PC-3 (cell line): ENCODE data around the gene SLC6A17. TPM values are rescaled to one million over a fixed set of nuclear protein-coding genes. Genes with fewer than 3 reads are reported as not detected.

Experiments used
- ATAC-seq: fragments of 200-7000 bp; cut with Tn5 transposase; 2 replicates; pipeline ENCODE4 v1.9.1; 2020; ENCODE audit warnings: mild to moderate bottlenecking, moderate library complexity
- BruUV-seq: library from RNA; stranded (reverse); fragments of 400-500 nt; replicated peaks from 2 replicates; lab custom pipeline; 2021; lab: Mats Ljungman, UMichigan
- CTCF ChIA-PET: fragments of 300-600 bp; sonication (Branson Sonifier 250); formaldehyde crosslinking; loops from one replicate; lab custom pipeline; 2022; ENCODE audit warnings: antibody characterized with exemption; lab: Charles Lee
- POLR2A ChIA-PET: fragments of 300-600 bp; sonication (Branson Sonifier 250); formaldehyde crosslinking; loops from one replicate; lab custom pipeline; 2022; ENCODE audit warnings: antibody characterized with exemption; ENCODE audit not compliant: unreplicated experiment; lab: Charles Lee
- DNase-seq: peaks from one replicate; pipeline ENCODE4 v3.0.0-alpha.2; 2015
- H2AFZ ChIP-seq: fragments of 300-600 bp; sonication (generic); 2 replicates; pipeline ENCODE4 v1.6.0; 2016; ENCODE audit warnings: antibody characterized with exemption, low read length
- H3F3A ChIP-seq: fragments of 300-600 bp; sonication (generic); one replicate; pipeline ENCODE4 v1.6.0; 2017; ENCODE audit warnings: antibody characterized with exemption, low read length, control low read depth, mild to moderate bottlenecking; ENCODE audit not compliant: unreplicated experiment
- H3K27ac ChIP-seq: fragments of 300-600 bp; sonication (generic); 2 replicates; pipeline ENCODE4 v1.5.1; 2016; ENCODE audit warnings: mild to moderate bottlenecking, low read length
- H3K27me3 ChIP-seq: fragments of 300-600 bp; sonication (generic); 2 replicates; pipeline ENCODE4 v1.6.1; 2016; ENCODE audit warnings: low read length, mixed read lengths
- H3K36me3 ChIP-seq: fragments of 300-600 bp; sonication (generic); 2 replicates; pipeline ENCODE4 v1.6.1; 2016; ENCODE audit warnings: low read depth, mixed run types, low read length, mixed read lengths
- H3K4me1 ChIP-seq: fragments of 300-600 bp; sonication (generic); 2 replicates; pipeline ENCODE4 v1.5.1; 2016; ENCODE audit warnings: low read length; ENCODE audit not compliant: insufficient read depth
- H3K4me2 ChIP-seq: fragments of 300-600 bp; sonication (generic); 2 replicates; pipeline ENCODE4 v1.6.0; 2016; ENCODE audit warnings: low read length
- H3K4me3 ChIP-seq: fragments of 300-600 bp; sonication (generic); 2 replicates; pipeline ENCODE4 v1.5.1; 2016; ENCODE audit warnings: mild to moderate bottlenecking, low read length, mixed read lengths
- H3K79me2 ChIP-seq: fragments of 300-600 bp; sonication (generic); 2 replicates; pipeline ENCODE4 v1.6.1; 2017; ENCODE audit warnings: low read length, mixed read lengths
- H3K9ac ChIP-seq: fragments of 300-600 bp; sonication (generic); 2 replicates; pipeline ENCODE4 v1.6.0; 2016; ENCODE audit warnings: mild to moderate bottlenecking, low read length
- H3K9me2 ChIP-seq: fragments of 300-600 bp; sonication (generic); replicated peaks from 2 replicates; pipeline ENCODE4 v1.6.1; 2016; ENCODE audit warnings: mixed run types, low read length, mixed read lengths
- H3K9me3 ChIP-seq: fragments of 300-600 bp; sonication (generic); 2 replicates; pipeline ENCODE4 v1.6.1; 2016; ENCODE audit warnings: low read length, mixed read lengths
- H4K20me1 ChIP-seq: fragments of 300-600 bp; sonication (generic); 2 replicates; pipeline ENCODE4 v1.6.1; 2016; ENCODE audit warnings: low read length, mixed read lengths
- EZH2 ChIP-seq: fragments of 300-600 bp; sonication (generic); IDR thresholded peaks from one replicate; pipeline ENCODE4 v1.6.1; 2017; ENCODE audit warnings: antibody characterized with exemption, mild to moderate bottlenecking, low read length; ENCODE audit not compliant: unreplicated experiment
- EZH2phosphoT487 ChIP-seq: fragments of 300-600 bp; sonication (generic); IDR thresholded peaks from 2 replicates; pipeline ENCODE4 v1.6.1; 2018; ENCODE audit warnings: mild to moderate bottlenecking, antibody characterized with exemption, low read length, borderline replicate concordance
- intact Hi-C: fragments of 100-400 bp; cut with micrococcal nuclease; formaldehyde crosslinking; loops from 2 replicates; pipeline ENCODE4 v1.9.0; 2023
- total RNA-seq: library from RNA; depleted of rRNA; stranded (reverse); fragments of >200 nt; gene quantifications from 2 replicates; pipeline ENCODE4 v1.2.3, GENCODE V29; 2014
- TF ChIP-seq, protein P1 (sequence below): fragments of 300-600 bp; sonication (generic); conservative IDR thresholded peaks from 2 replicates; pipeline ENCODE4 v1.5.1; 2017; ENCODE audit warnings: antibody characterized with exemption, low read depth, mild to moderate bottlenecking, low read length

Gene SLC6A17
- total RNA-seq, 1 experiment from 2014 or later = not detected

DNA sequence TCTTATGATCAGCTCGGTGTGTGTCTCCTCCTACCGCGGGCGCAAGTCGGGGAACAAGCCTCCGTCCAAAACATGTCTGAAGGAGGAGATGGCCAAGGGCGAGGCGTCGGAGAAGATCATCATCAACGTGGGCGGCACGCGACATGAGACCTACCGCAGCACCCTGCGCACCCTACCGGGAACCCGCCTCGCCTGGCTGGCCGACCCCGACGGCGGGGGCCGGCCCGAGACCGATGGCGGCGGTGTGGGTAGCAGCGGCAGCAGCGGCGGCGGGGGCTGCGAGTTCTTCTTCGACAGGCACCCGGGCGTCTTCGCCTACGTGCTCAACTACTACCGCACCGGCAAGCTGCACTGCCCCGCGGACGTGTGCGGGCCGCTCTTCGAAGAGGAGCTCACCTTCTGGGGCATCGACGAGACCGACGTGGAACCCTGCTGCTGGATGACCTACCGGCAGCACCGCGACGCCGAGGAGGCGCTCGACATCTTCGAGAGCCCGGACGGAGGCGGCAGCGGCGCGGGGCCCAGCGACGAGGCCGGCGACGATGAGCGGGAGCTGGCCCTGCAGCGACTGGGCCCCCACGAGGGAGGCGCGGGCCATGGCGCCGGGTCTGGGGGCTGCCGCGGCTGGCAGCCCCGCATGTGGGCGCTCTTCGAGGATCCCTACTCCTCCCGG lies 61.3 kb downstream of the SLC6A17 start:
- no peak for ATAC-seq
- no peaks in the 10 kb centered on the region for H3K36me3 ChIP-seq
- peak overlapping the region; percentile 95 for H2AFZ ChIP-seq
- no peaks in the 10 kb centered on the region for H3F3A ChIP-seq
- H3K9me3 ChIP-seq = no peaks in the 10 kb centered on the region
- H3K27ac ChIP-seq = no peak overlapping the region
- BruUV-seq = no TSS peak
- POLR2A ChIA-PET = interaction anchor here (0.6 kb wide), 1 partner anchor 23 kb away, joined by 6 read pairs; no protein-coding TSS in a partner anchor
- TF ChIP-seq, protein P1, sequence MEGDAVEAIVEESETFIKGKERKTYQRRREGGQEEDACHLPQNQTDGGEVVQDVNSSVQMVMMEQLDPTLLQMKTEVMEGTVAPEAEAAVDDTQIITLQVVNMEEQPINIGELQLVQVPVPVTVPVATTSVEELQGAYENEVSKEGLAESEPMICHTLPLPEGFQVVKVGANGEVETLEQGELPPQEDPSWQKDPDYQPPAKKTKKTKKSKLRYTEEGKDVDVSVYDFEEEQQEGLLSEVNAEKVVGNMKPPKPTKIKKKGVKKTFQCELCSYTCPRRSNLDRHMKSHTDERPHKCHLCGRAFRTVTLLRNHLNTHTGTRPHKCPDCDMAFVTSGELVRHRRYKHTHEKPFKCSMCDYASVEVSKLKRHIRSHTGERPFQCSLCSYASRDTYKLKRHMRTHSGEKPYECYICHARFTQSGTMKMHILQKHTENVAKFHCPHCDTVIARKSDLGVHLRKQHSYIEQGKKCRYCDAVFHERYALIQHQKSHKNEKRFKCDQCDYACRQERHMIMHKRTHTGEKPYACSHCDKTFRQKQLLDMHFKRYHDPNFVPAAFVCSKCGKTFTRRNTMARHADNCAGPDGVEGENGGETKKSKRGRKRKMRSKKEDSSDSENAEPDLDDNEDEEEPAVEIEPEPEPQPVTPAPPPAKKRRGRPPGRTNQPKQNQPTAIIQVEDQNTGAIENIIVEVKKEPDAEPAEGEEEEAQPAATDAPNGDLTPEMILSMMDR = no peak
- TF ChIP-seq EZH2phosphoT487 (no peak), EZH2 (no peak)
- H3K27me3 ChIP-seq = no peaks in the 10 kb centered on the region
- H3K79me2 ChIP-seq = no peaks in the 10 kb centered on the region
- H3K9ac ChIP-seq = peak overlapping the region; percentile 63; the same call in 1 of the 2 replicates
- CTCF ChIA-PET = no interaction called here
- no peaks in the 10 kb centered on the region; the same call in 1 of the 2 replicates for H4K20me1 ChIP-seq
- peak overlapping the region; percentile 83 for H3K4me3 ChIP-seq
- no peak for DNase-seq
- intact Hi-C loops = no loop called here
- no peaks in the 10 kb centered on the region for H3K9me2 ChIP-seq
- H3K4me1 ChIP-seq = peaks cover 30% of the 10 kb centered on the region; the same call in 1 of the 2 replicates
- peak overlapping the region; percentile 99 for H3K4me2 ChIP-seq

DNA sequence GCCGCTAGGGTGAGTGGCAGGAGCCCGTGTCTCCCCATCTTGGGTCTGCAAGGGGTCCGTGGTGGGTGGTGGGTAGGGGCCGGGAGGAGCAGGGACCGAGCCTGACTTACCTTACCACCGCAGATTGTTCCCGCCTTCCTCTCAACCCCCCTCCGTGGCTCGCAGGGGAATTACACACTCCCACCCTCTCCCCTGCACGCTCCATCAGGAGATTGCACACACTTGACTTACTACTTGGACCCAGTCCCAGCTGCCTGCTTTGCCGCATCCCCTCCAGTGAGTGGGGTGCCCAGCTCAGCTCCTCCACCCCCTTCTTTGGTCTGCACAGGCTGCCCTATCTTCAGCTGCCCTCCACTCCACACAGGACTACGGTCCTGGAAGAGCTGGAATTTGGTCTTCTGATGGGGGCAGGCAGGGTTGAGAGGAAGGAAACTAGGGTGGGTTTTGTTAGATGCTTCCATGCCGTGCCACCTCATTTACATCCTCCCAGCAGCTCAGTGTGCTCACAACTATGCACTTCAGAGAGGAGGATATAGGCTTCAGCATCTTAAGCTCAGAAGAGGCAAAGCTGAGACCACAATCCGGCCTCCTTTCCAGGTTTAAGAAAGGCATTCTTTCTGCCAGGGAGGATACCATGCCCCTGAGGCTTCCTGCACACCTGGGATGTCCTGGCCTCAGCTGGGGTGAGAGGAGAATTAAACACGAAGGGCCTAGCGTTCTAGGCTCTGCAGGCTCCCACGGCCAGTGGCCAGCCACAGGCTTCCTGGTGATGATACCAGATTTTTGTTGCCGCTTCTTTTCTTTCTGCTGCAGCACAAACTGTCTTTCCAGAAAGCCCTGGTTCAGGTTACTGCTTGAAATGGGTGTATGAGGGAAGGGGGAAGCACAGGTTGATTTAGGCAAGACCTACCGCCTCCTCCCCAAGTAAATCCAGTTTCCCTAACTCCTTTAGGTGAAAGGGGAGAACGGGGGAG lies 62.2 kb downstream of the SLC6A17 start:
- Histone ChIP-seq H4K20me1 (no peaks in the 10 kb centered on the region; the same call in 1 of the 2 replicates), H3K4me3 (no peak overlapping the region), H3K27me3 (no peaks in the 10 kb centered on the region), H3K79me2 (no peaks in the 10 kb centered on the region), H3K36me3 (no peaks in the 10 kb centered on the region), H2AFZ (no peak overlapping the region), H3K9me2 (no peaks in the 10 kb centered on the region), H3K27ac (no peak overlapping the region), H3K9ac (no peak overlapping the region), H3F3A (no peaks in the 10 kb centered on the region), H3K9me3 (no peaks in the 10 kb centered on the region), H3K4me2 (peak overlapping the region; percentile 6; the same call in 1 of the 2 replicates), H3K4me1 (peaks cover 30% of the 10 kb centered on the region; the same call in 1 of the 2 replicates)
- no TSS peak for BruUV-seq
- POLR2A ChIA-PET = interaction anchor here (0.6 kb wide), 1 partner anchor 24 kb away, joined by 6 read pairs; no protein-coding TSS in a partner anchor
- DNase-seq (no peak), ATAC-seq (no peak)
- no peak for TF ChIP-seq EZH2phosphoT487
- no peak for TF ChIP-seq EZH2
- TF ChIP-seq, protein P1 = no peak
- intact Hi-C loops = no loop called here
- CTCF ChIA-PET = no interaction called here
